ENCODE data around the gene PARP8.

DNA sequence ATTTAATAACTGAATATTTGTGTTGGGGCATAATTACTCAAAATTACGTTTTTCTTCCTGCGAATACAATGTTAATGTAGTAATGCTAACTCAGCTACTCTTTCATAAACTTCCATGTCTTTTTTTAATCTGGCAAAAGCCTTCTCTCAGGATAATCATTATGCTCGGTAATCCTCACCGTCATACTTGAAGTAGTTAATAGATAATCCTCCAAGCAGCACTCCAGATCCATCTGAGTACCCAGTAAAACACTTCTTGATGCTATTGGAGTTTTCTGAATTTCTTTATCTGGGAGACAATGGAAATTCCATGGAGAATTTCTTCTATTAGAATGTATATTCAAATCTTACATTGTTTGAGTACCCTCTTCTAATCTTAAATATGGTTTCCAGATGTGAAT lies 34.3 kb downstream of the PARP8 start:
- TF ChIP-seq CTCF (conservative IDR thresholded peaks at IDR 0.05) (no peak), ZFX (IDR thresholded peaks at IDR 0.05) (no peak)

Measured in C4-2B (cell line).